Mesenchymal stem cell (in vitro differentiated cells and primary cell): ENCODE data around the gene RAB18.

ENCODE experiments used
- DNase-seq: peaks from one replicate; pipeline ENCODE4 v3.0.0-alpha.2; 2013
- H2AFZ ChIP-seq: one replicate; pipeline ENCODE4 v1.6.1; 2013; ENCODE audit warnings: low read depth, mild to moderate bottlenecking, control low read depth, inconsistent platforms, low read length, moderate library complexity
- H2AK5ac ChIP-seq: 2 replicates; pipeline ENCODE4 v1.6.1; 2013; ENCODE audit warnings: low read length, moderate library complexity, mild to moderate bottlenecking, inconsistent platforms; ENCODE audit not compliant: severe bottlenecking
- H2BK120ac ChIP-seq: one replicate; pipeline ENCODE4 v1.6.1; 2013; ENCODE audit warnings: low read depth, mild to moderate bottlenecking, inconsistent platforms, low read length, moderate library complexity
- H2BK12ac ChIP-seq, 2 experiments: one replicate each; pipeline ENCODE4 v1.6.1; 2013; ENCODE audit warnings: inconsistent platforms in 2 of 2, low read length in 2 of 2, mild to moderate bottlenecking in 2 of 2, moderate library complexity in 2 of 2, control low read depth in 1 of 2
- H2BK15ac ChIP-seq: one replicate; pipeline ENCODE4 v1.6.1; 2013; ENCODE audit warnings: mild to moderate bottlenecking, low read depth, inconsistent platforms; ENCODE audit not compliant: poor library complexity, severe bottlenecking
- H2BK5ac ChIP-seq: 2 replicates; pipeline ENCODE4 v1.6.1; 2013; ENCODE audit warnings: low read depth, mild to moderate bottlenecking, low read length, control low read depth, inconsistent platforms; ENCODE audit not compliant: poor library complexity, severe bottlenecking
- H3K14ac ChIP-seq, 2 experiments: one replicate each; pipeline ENCODE4 v1.6.1; 2013; ENCODE audit warnings: inconsistent platforms in 2 of 2, low read length in 2 of 2, control low read depth in 1 of 2, mild to moderate bottlenecking in 1 of 2, moderate library complexity in 1 of 2
- H3K18ac ChIP-seq, 2 experiments: one replicate each; pipeline ENCODE4 v1.6.1; 2013; ENCODE audit warnings: inconsistent platforms in 2 of 2, low read length in 2 of 2, control low read depth in 1 of 2, low read depth in 1 of 2, mild to moderate bottlenecking in 1 of 2
- H3K23ac ChIP-seq, 2 experiments: one replicate each; pipeline ENCODE4 v1.6.1; 2013; ENCODE audit warnings: inconsistent platforms in 2 of 2, low read length in 2 of 2, mild to moderate bottlenecking in 2 of 2, moderate library complexity in 2 of 2, control low read depth in 1 of 2
- H3K27ac ChIP-seq: 2 replicates; pipeline ENCODE4 v1.5.1; 2013; ENCODE audit warnings: mild to moderate bottlenecking, moderate library complexity, low read length, control low read depth, inconsistent platforms; ENCODE audit not compliant: poor library complexity, severe bottlenecking
- H3K27me3 ChIP-seq, 2 experiments: 2 replicates each; pipeline versions ENCODE4 v1.6.1 to v1.7.0; 2013; ENCODE audit warnings: low read length in 2 of 2, mild to moderate bottlenecking in 2 of 2, moderate library complexity in 2 of 2, control low read depth in 1 of 2, inconsistent platforms in 1 of 2; ENCODE audit not compliant: control insufficient read depth in 1 of 2, insufficient read depth in 1 of 2
- H3K36me3 ChIP-seq, 2 experiments: 2 replicates each; pipeline versions ENCODE4 v1.6.1 to v1.7.0; 2013; ENCODE audit warnings: low read length in 2 of 2, control low read depth in 1 of 2, inconsistent platforms in 1 of 2, low read depth in 1 of 2, mild to moderate bottlenecking in 1 of 2; ENCODE audit not compliant: insufficient read depth in 2 of 2, control insufficient read depth in 1 of 2
- H3K4ac ChIP-seq, 2 experiments: one replicate each; pipeline ENCODE4 v1.6.1; 2013; ENCODE audit warnings: inconsistent platforms in 2 of 2, low read length in 2 of 2, mild to moderate bottlenecking in 2 of 2, moderate library complexity in 2 of 2, control low read depth in 1 of 2, low read depth in 1 of 2
- H3K4me1 ChIP-seq: 2 replicates; pipeline ENCODE4 v1.6.1; 2013; ENCODE audit warnings: low read depth, low read length, control low read depth; ENCODE audit not compliant: control insufficient read depth, insufficient read depth
- H3K4me2 ChIP-seq: 2 replicates; pipeline ENCODE4 v1.6.1; 2013; ENCODE audit warnings: low read length, mild to moderate bottlenecking, inconsistent platforms; ENCODE audit not compliant: poor library complexity, severe bottlenecking
- H3K4me3 ChIP-seq, 2 experiments: 2 replicates each; pipeline versions ENCODE4 v1.5.1 to v1.7.0; 2013; ENCODE audit warnings: low read length in 2 of 2, mild to moderate bottlenecking in 2 of 2, control low read depth in 1 of 2, low read depth in 1 of 2; ENCODE audit not compliant: insufficient read depth in 1 of 2
- H3K79me1 ChIP-seq: replicated peaks from 2 replicates; pipeline ENCODE4 v1.6.1; 2013; ENCODE audit warnings: mild to moderate bottlenecking, control low read depth, low read length, inconsistent platforms; ENCODE audit not compliant: poor library complexity, severe bottlenecking
- H3K9ac ChIP-seq: 2 replicates; pipeline ENCODE4 v1.7.0; 2013; ENCODE audit warnings: mild to moderate bottlenecking, low read length, moderate library complexity
- H3K9me3 ChIP-seq: 2 replicates; pipeline ENCODE4 v1.7.0; 2013; ENCODE audit warnings: mild to moderate bottlenecking, low read length; ENCODE audit not compliant: control insufficient read depth
- H4K8ac ChIP-seq: one replicate; pipeline ENCODE4 v1.6.1; 2013; ENCODE audit warnings: inconsistent platforms, mild to moderate bottlenecking, low read length, moderate library complexity
- H4K91ac ChIP-seq: one replicate; pipeline ENCODE4 v1.6.1; 2013; ENCODE audit warnings: mild to moderate bottlenecking, low read length, inconsistent platforms
- WGBS: methylation state at CpG from one replicate; pipeline ENCODE4 v1.1.7; 2013; ENCODE audit warnings: mixed read lengths; 5-methylcytosine and 5-hydroxymethylcytosine counted together

Gene RAB18

GRCh38 chr10:27494116-27494805 is 9.8 kb upstream of the RAB18 start:
- H3K4me1 ChIP-seq = no peaks in the 10 kb centered on the region
- peaks cover 12% of the 10 kb centered on the region for H3K9me3 ChIP-seq
- H2BK15ac ChIP-seq = no peak overlapping the region
- no peak overlapping the region for H3K9ac ChIP-seq
- no peak overlapping the region for H2BK5ac ChIP-seq
- H2AFZ ChIP-seq = no peak overlapping the region
- H3K36me3 ChIP-seq = no peaks in the 10 kb centered on the region
- no peak overlapping the region for H3K23ac ChIP-seq
- H3K4ac ChIP-seq = no peak overlapping the region
- no peak overlapping the region for H4K8ac ChIP-seq
- H2AK5ac ChIP-seq = no peak overlapping the region
- H4K91ac ChIP-seq = no peak overlapping the region
- H3K79me1 ChIP-seq = no peaks in the 10 kb centered on the region
- H2BK12ac ChIP-seq = no peak overlapping the region
- H3K18ac ChIP-seq = no peak overlapping the region
- no peak overlapping the region for H3K27ac ChIP-seq
- H3K27me3 ChIP-seq = peaks cover 9 to 12% of the 10 kb centered on the region in 2 experiments
- H3K4me2 ChIP-seq = no peak overlapping the region
- no peak overlapping the region for H2BK120ac ChIP-seq
- DNase-seq = no peak
- WGBS = 90% methylated on average over 1 of the region's 1 CpG
- no peak overlapping the region for H3K14ac ChIP-seq
- no peak overlapping the region for H3K4me3 ChIP-seq

GRCh38 chr10:27496137-27496536 is 8.0 kb upstream of the RAB18 start:
- Histone ChIP-seq H3K14ac (no peak overlapping the region), H3K4me1 (no peaks in the 10 kb centered on the region), H2BK120ac (no peak overlapping the region), H2BK5ac (no peak overlapping the region), H2BK15ac (no peak overlapping the region), H3K23ac (no peak overlapping the region), H3K18ac (no peak overlapping the region), H3K9me3 (peaks cover 6% of the 10 kb centered on the region), H2AFZ (no peak overlapping the region), H3K4ac (no peak overlapping the region), H3K79me1 (no peaks in the 10 kb centered on the region), H3K4me2 (no peak overlapping the region), H3K27ac (no peak overlapping the region), H3K36me3 (no peaks in the 10 kb centered on the region), H3K4me3 (no peak overlapping the region), H2AK5ac (no peak overlapping the region), H3K9ac (no peak overlapping the region), H2BK12ac (no peak overlapping the region), H3K27me3 (peaks cover 12 to 16% of the 10 kb centered on the region in 2 experiments), H4K8ac (no peak overlapping the region), H4K91ac (no peak overlapping the region)
- 77% methylated on average over 4 of the region's 4 CpGs for WGBS
- DNase-seq = no peak

- H3K27ac ChIP-seq = no peak overlapping the region
- no peak for DNase-seq
- H3K27me3 ChIP-seq = peaks cover 10 to 12% of the 10 kb centered on the region in 2 experiments
- H3K36me3 ChIP-seq = no peaks in the 10 kb centered on the region
- no peak overlapping the region for H3K18ac ChIP-seq
- no peak overlapping the region for H2BK120ac ChIP-seq
- no peak overlapping the region for H3K14ac ChIP-seq
- no peak overlapping the region for H4K8ac ChIP-seq
- no peak overlapping the region for H3K23ac ChIP-seq
- H2AK5ac ChIP-seq = no peak overlapping the region
- H3K9me3 ChIP-seq = no peaks in the 10 kb centered on the region
- H3K4me3 ChIP-seq = no peak overlapping the region
- H4K91ac ChIP-seq = no peak overlapping the region
- no peak overlapping the region for H2BK12ac ChIP-seq
- no peaks in the 10 kb centered on the region for H3K4me1 ChIP-seq
- H3K4ac ChIP-seq = no peak overlapping the region
- no peak overlapping the region for H2BK15ac ChIP-seq
- no peak overlapping the region for H2BK5ac ChIP-seq
- H3K9ac ChIP-seq = no peak overlapping the region
- no peaks in the 10 kb centered on the region for H3K79me1 ChIP-seq
- H3K4me2 ChIP-seq = no peak overlapping the region
- H2AFZ ChIP-seq = no peak overlapping the region
These were observed 4.0 kb upstream of the RAB18 start for GRCh38 chr10:27500096-27500495.

- Histone ChIP-seq H3K9ac (no peak overlapping the region), H3K27ac (no peak overlapping the region), H2BK5ac (no peak overlapping the region), H2BK120ac (no peak overlapping the region), H3K4me3 (no peak overlapping the region), H3K79me1 (no peaks in the 10 kb centered on the region), H3K27me3 (peaks cover 10 to 12% of the 10 kb centered on the region in 2 experiments), H2BK12ac (no peak overlapping the region), H2BK15ac (no peak overlapping the region), H3K4me1 (peaks cover 2% of the 10 kb centered on the region), H3K18ac (no peak overlapping the region), H4K91ac (no peak overlapping the region), H2AFZ (no peak overlapping the region), H4K8ac (no peak overlapping the region), H3K23ac (no peak overlapping the region), H3K9me3 (no peaks in the 10 kb centered on the region), H3K36me3 (peaks cover 0 to 2% of the 10 kb centered on the region in 2 experiments), H3K4ac (no peak overlapping the region), H3K4me2 (no peak overlapping the region), H2AK5ac (no peak overlapping the region), H3K14ac (no peak overlapping the region)
- 53% methylated on average over 4 of the region's 5 CpGs for WGBS
- DNase-seq = no peak
These were observed 3.2 kb upstream of the RAB18 start for GRCh38 chr10:27500886-27501285.
